SK-N-SH (cell line): ENCODE data around the gene SMAD4. TPM values are rescaled to one million over a fixed set of nuclear protein-coding genes. Genes with fewer than 3 reads are reported as not detected.

Source experiments
- CTCF ChIA-PET: fragments of 300-600, 350-600 bp; formaldehyde crosslinking; extraction: SDS; loops from one replicate; lab custom pipeline; 2021; lab: Yijun Ruan, JAX
- POLR2A ChIA-PET: fragments of 350-600 bp; sonication (Branson Sonifier 250); formaldehyde crosslinking; extraction: SDS; loops from one replicate; lab custom pipeline; 2020; ENCODE audit warnings: antibody characterized with exemption, inconsistent platforms; lab: Yijun Ruan, JAX
- DNase-seq: peaks from one replicate; pipeline ENCODE4 v3.0.0; 2012
- H2AFZ ChIP-seq: fragments of 200-600 bp; sonication (generic); 2 replicates; pipeline ENCODE4 v1.8.1; 2016; ENCODE audit warnings: antibody characterized with exemption, mild to moderate bottlenecking, low read depth
- H3F3A ChIP-seq: fragments of 200-600 bp; sonication (generic); replicated peaks from 2 replicates; pipeline ENCODE3; 2016; ENCODE audit warnings: antibody characterized with exemption, mild to moderate bottlenecking; ENCODE audit not compliant: insufficient read depth
- H3K27ac ChIP-seq, 2 experiments: fragments of 200-500 bp in 1 of 2; fragments of 200-600 bp in 1 of 2; sonication (Bioruptor generic) in 1 of 2; sonication (generic), shearing (Covaris generic) in 1 of 2; 2 replicates each; pipeline versions ENCODE4 v1.5.1 to v1.6.1; 2014 to 2016; ENCODE audit warnings: low read depth in 2 of 2, inconsistent platforms in 1 of 2, low read length in 1 of 2, mild to moderate bottlenecking in 1 of 2, mixed read lengths in 1 of 2
- H3K27me3 ChIP-seq: fragments of 200-600 bp; sonication (generic), shearing (Covaris generic); 2 replicates; pipeline ENCODE4 v1.6.1; 2016; ENCODE audit warnings: mixed run types; ENCODE audit not compliant: insufficient read depth
- H3K36me3 ChIP-seq, 2 experiments: fragments of 200-500 bp in 1 of 2; fragments of 200-600 bp in 1 of 2; sonication (Bioruptor generic) in 1 of 2; sonication (generic) in 1 of 2; replicated peaks in 1 of 2; 2 replicates each; pipeline versions ENCODE3 to v1.5.1; 2014 to 2016; ENCODE audit warnings: low read length in 1 of 2, mild to moderate bottlenecking in 1 of 2; ENCODE audit not compliant: insufficient read depth in 2 of 2, control insufficient read depth in 1 of 2
- H3K4me1 ChIP-seq, 2 experiments: fragments of 200-500 bp in 1 of 2; fragments of 200-600 bp in 1 of 2; sonication (Bioruptor generic) in 1 of 2; sonication (generic), shearing (Covaris generic) in 1 of 2; 2 replicates each; pipeline versions ENCODE4 v1.5.1 to v1.6.1; 2014 to 2016; ENCODE audit warnings: low read depth in 1 of 2, low read length in 1 of 2, mixed run types in 1 of 2; ENCODE audit not compliant: insufficient read depth in 2 of 2, control insufficient read depth in 1 of 2
- H3K4me2 ChIP-seq: fragments of 200-600 bp; sonication (generic), shearing (Covaris generic); 2 replicates; pipeline ENCODE4 v1.6.1; 2017; ENCODE audit warnings: mixed run types
- H3K4me3 ChIP-seq, 2 experiments: fragments of 200-500 bp in 1 of 2; fragments of 200-600 bp in 1 of 2; sonication (Bioruptor generic) in 1 of 2; sonication (generic), shearing (Covaris generic) in 1 of 2; 2 replicates each; pipeline versions ENCODE4 v1.5.1 to v1.8.1; 2014 to 2016; ENCODE audit warnings: low read depth in 2 of 2, inconsistent platforms in 1 of 2, low read length in 1 of 2, mild to moderate bottlenecking in 1 of 2, mixed read lengths in 1 of 2, moderate library complexity in 1 of 2
- H3K79me2 ChIP-seq: fragments of 200-600 bp; sonication (generic); 2 replicates; pipeline ENCODE4 v1.8.1; 2017; ENCODE audit warnings: mild to moderate bottlenecking; ENCODE audit not compliant: insufficient read depth
- H3K9ac ChIP-seq: fragments of 200-600 bp; sonication (generic); 2 replicates; pipeline ENCODE4 v1.6.1; 2017; ENCODE audit warnings: mixed run types
- H3K9me2 ChIP-seq: fragments of 200-600 bp; sonication (generic); 2 replicates; pipeline ENCODE4 v1.6.1; 2017; ENCODE audit warnings: mixed run types
- H3K9me3 ChIP-seq: fragments of 200-600 bp; sonication (generic); 2 replicates; pipeline ENCODE4 v1.6.1; 2017; ENCODE audit warnings: mixed run types, mild to moderate bottlenecking, moderate library complexity
- H4K20me1 ChIP-seq: fragments of 200-600 bp; sonication (generic); 2 replicates; pipeline ENCODE4 v1.6.1; 2017; ENCODE audit warnings: mild to moderate bottlenecking, mixed run types; ENCODE audit not compliant: insufficient read depth
- ELF1 ChIP-seq: IDR thresholded peaks from 2 replicates; pipeline ENCODE4 v1.4.0; 2012
- MAX ChIP-seq: IDR thresholded peaks from 2 replicates; pipeline ENCODE4 v1.4.0; 2012; ENCODE audit warnings: low read depth
- MEF2A ChIP-seq: IDR thresholded peaks from 2 replicates; pipeline ENCODE4 v1.4.0; 2012; ENCODE audit warnings: low read depth, borderline replicate concordance
- PBX3 ChIP-seq: IDR thresholded peaks from 2 replicates; pipeline ENCODE4; 2012
- RAD21 ChIP-seq: IDR thresholded peaks from 2 replicates; pipeline ENCODE4 v1.6.1; 2012; ENCODE audit warnings: mild to moderate bottlenecking, low read length
- SIN3A ChIP-seq: IDR thresholded peaks from 2 replicates; pipeline ENCODE4 v1.6.1; 2012; ENCODE audit warnings: low read depth, mild to moderate bottlenecking, low read length, moderate library complexity, borderline replicate concordance
- TAF1 ChIP-seq: IDR thresholded peaks from 2 replicates; pipeline ENCODE4 v1.6.1; 2012; ENCODE audit warnings: low read depth, mild to moderate bottlenecking, low read length, moderate library complexity, borderline replicate concordance
- WGBS: methylation state at CpG from one replicate; pipeline ENCODE4 v1.1.6; 2017; ENCODE audit warnings: low lambda C conversion rate; 5-methylcytosine and 5-hydroxymethylcytosine counted together
- polyA plus RNA-seq, 3 experiments: library from polyadenylated mRNA; depleted of rRNA; stranded (reverse); fragments of >200 nt; gene quantifications; 2 replicates each; pipeline ENCODE4 v1.2.3, GENCODE V29; 2012

Gene SMAD4
- polyA plus RNA-seq, 1 of the 3 experiments (the other 2 are of a cell fraction): 43.3 TPM

GRCh38 chr18:51028201-51028805 is 1.7 kb upstream of the SMAD4 start:
- Histone ChIP-seq H3K27me3 (no peaks in the 10 kb centered on the region), H3K4me2 (peak overlapping the region; percentile 83), H3K4me1 (peaks cover 13 to 24% of the 10 kb centered on the region in 2 experiments; a peak in 3 of 4 replicates)
- TF ChIP-seq MEF2A (no peak), RAD21 (peak; percentile 44; the same call in 1 of the 2 replicates)
- TF ChIP-seq, all 33 proteins: peak for 1
- peaks cover 6% of the 10 kb centered on the region for H3F3A ChIP-seq
- WGBS: 85% methylated on average over 4 of the region's 4 CpGs
- no peaks in the 10 kb centered on the region for H3K9me2 ChIP-seq
- no peak overlapping the region for H2AFZ ChIP-seq
- POLR2A ChIA-PET: interaction anchor here (2.3 kb wide), 1 partner anchor 61 kb away, joined by 11 read pairs; the partner anchor contains the start of gene ELAC1
- peak overlapping the region in 1 of 2 experiments; percentile 77; a peak in 1 of 4 replicates for H3K4me3 ChIP-seq
- H3K27ac ChIP-seq: no peak overlapping the region; a peak in 1 of 4 replicates
- H3K79me2 ChIP-seq: peaks cover 46% of the 10 kb centered on the region
- no peaks in the 10 kb centered on the region for H3K9me3 ChIP-seq
- CTCF ChIA-PET: interaction anchor here (0.7 to 1.6 kb wide), 5 partner anchors 8 to 104 kb away, joined by 3 to 9 read pairs (median 3); no protein-coding TSS in a partner anchor
- no peak for DNase-seq
- H4K20me1 ChIP-seq: peaks cover 27% of the 10 kb centered on the region
- no peak overlapping the region for H3K9ac ChIP-seq
- H3K36me3 ChIP-seq: peaks cover 3 to 14% of the 10 kb centered on the region in 2 experiments

- no peaks in the 10 kb centered on the region for H3K27me3 ChIP-seq
- H4K20me1 ChIP-seq: peaks cover 37% of the 10 kb centered on the region
- no peaks in the 10 kb centered on the region for H3K9me2 ChIP-seq
- WGBS: 18% methylated on average over 10 of the region's 10 CpGs
- TF ChIP-seq TAF1 (no peak), MAX (no peak), SIN3A (no peak)
- DNase-seq: no peak
- H3K36me3 ChIP-seq: peaks cover 6 to 17% of the 10 kb centered on the region in 2 experiments
- H3K9me3 ChIP-seq: no peaks in the 10 kb centered on the region
- peak overlapping the region; percentile 84 to 89 for H3K27ac ChIP-seq
- H3K4me2 ChIP-seq: peak overlapping the region; percentile 83
- POLR2A ChIA-PET: interaction anchor here (0.6 to 2.3 kb wide), 5 partner anchors 9 to 209 kb away, joined by 3 to 11 read pairs (median 4); partner anchors contain the start of genes ELAC1 and MRO
- H2AFZ ChIP-seq: peak overlapping the region; percentile 81
- H3F3A ChIP-seq: peaks cover 6% of the 10 kb centered on the region
- peaks cover 53% of the 10 kb centered on the region for H3K79me2 ChIP-seq
- CTCF ChIA-PET: interaction anchor here (1.6 kb wide), 1 partner anchor 9 kb away, joined by 3 read pairs; no protein-coding TSS in a partner anchor
- peaks cover 13 to 24% of the 10 kb centered on the region in 2 experiments; a peak in 3 of 4 replicates for H3K4me1 ChIP-seq
- H3K9ac ChIP-seq: peak overlapping the region; percentile 76
- peak overlapping the region; percentile 77 to 87 for H3K4me3 ChIP-seq
Observed at GRCh38 chr18:51029378-51029693, 677 bp upstream of the SMAD4 start.

- peaks cover 13 to 24% of the 10 kb centered on the region in 2 experiments; a peak in 3 of 4 replicates for H3K4me1 ChIP-seq
- peak overlapping the region; percentile 77 to 87 for H3K4me3 ChIP-seq
- H3K27ac ChIP-seq: peak overlapping the region; percentile 84 to 97
- no peaks in the 10 kb centered on the region for H3K9me2 ChIP-seq
- no peaks in the 10 kb centered on the region for H3K9me3 ChIP-seq
- H3K9ac ChIP-seq: peak overlapping the region; percentile 76
- ChIA-PET CTCF (interaction anchor here (0.9 to 2.3 kb wide), 3 partner anchors 21 to 210 kb away, joined by 4 to 10 read pairs (median 5); no protein-coding TSS in a partner anchor), POLR2A (interaction anchor here (0.6 to 2.3 kb wide), 4 partner anchors 8 to 166 kb away, joined by 3 to 11 read pairs (median 4); partner anchors contain the start of genes ELAC1 and MEX3C)
- TF ChIP-seq PBX3: 0 out of 2 replicates have a peak, but pooled peaks have one; percentile 8
- no peak for TF ChIP-seq ELF1
- WGBS: 1% methylated on average over 15 of the region's 66 CpGs
- H3F3A ChIP-seq: peaks cover 6% of the 10 kb centered on the region
- no peak overlapping the region; the same call in 1 of the 2 replicates for H2AFZ ChIP-seq
- peak overlapping the region; percentile 81 for H3K4me2 ChIP-seq
- H3K27me3 ChIP-seq: no peaks in the 10 kb centered on the region
- peak; percentile 90 for DNase-seq
- peaks cover 6 to 12% of the 10 kb centered on the region in 2 experiments for H3K36me3 ChIP-seq
- peaks cover 51% of the 10 kb centered on the region for H4K20me1 ChIP-seq
- peaks cover 66% of the 10 kb centered on the region for H3K79me2 ChIP-seq
Observed at GRCh38 chr18:51030537-51031258, 685 bp downstream of the SMAD4 start.
